ENCODE data around the gene DDR1.

Gene DDR1

DNA sequence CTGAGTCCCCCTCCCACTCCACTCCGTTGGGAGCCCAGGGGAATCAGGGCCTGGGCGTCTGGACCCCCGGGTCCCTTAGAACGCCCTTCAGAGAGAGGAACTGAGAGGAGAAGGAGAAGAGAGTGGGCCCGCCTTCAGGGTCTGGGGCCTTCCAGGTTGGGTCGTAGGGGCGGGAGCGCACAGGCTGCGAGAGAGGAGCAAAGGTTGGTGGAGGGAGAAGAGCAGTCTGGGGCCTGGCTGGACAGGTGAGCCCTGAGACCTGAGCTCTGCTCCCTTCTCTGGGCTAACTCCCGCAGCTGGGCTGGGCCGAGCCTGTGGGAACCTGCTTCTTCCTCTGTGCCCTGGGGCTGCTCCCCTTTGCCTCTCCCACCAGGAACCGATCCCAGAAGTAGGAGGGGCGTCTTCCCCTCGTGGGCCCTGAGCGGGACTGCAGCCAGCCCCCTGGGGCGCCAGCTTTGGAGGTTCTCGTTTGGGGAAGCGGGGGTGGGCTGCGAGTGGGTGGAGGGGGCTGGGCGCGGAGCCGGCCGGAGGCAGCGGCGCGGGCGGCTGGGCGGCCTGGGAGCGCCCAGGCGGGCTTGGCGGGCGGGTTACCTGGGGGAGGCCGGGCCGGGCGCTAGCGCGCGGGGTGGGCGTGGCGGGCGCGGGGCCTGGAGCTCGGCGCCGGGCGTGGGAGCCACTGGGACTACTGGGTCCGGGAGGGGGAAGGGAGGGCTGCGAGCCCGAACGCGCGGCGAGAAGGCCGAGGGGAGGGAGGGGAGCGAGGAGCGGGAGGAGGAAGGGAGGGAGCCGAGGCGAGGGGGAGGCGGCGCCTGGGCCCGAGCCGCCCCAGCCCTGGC lies at the start of gene DDR1:
Gene DDR1, plus strand, starts transcription at position 835 of the 836 bp plus-strand sequence. CDS start 4,211 bp downstream, outside the sequence.
- DNase-seq: peak; percentile 41
- in situ Hi-C loops (cut with HindIII; ENCODE audit: low pct_ligation_motif_present, low pct_unique_long_range_greater_than_20kb, low sequenced_read_pairs): no loop called here

DNA sequence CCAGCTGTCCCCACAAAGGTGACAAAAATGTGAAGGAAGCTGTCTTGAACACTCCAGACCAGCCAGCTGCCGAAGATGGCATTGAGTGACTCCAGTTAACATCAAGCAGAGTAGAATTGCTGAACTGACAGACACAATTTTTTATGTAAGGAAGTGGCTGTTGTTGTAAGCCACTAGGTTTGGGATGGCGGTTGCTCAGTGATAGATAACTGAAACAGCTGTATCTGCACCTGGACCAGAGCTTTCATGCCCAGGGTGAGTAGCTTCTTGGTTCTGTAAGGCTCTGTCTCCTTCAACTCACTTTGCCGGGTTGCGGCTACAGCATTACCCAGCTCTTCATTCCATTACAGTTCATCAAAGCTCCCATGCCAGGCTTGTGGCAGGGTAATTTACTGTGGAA lies 49.7 kb upstream of the DDR1 start:
- in situ Hi-C loops (cut with HindIII; ENCODE audit: low pct_ligation_motif_present, low pct_unique_long_range_greater_than_20kb, low sequenced_read_pairs): no loop called here
- DNase-seq: no peak

DNA sequence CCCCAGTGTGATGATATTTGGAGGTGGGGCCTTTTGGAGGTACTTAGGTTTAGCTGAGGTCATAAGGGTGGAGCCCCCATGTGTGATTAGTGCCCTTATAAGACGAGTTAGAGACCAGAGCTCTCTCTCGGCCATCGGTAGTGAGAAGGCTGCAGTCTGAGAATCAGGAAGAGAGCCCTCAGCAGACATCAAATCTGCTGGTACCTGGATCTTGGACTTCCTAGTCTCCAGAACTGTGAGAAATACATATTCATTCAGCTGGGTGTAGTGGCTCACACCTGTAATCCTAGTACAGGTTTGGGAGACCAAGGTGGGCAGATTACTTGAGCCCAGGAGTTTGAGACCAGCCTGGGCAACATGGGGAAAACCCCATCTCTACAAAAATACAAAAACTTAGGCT lies 48.7 kb upstream of the DDR1 start:
- in situ Hi-C loops (cut with HindIII; ENCODE audit: low pct_ligation_motif_present, low pct_unique_long_range_greater_than_20kb, low sequenced_read_pairs): no loop called here
- no peak for DNase-seq

DNA sequence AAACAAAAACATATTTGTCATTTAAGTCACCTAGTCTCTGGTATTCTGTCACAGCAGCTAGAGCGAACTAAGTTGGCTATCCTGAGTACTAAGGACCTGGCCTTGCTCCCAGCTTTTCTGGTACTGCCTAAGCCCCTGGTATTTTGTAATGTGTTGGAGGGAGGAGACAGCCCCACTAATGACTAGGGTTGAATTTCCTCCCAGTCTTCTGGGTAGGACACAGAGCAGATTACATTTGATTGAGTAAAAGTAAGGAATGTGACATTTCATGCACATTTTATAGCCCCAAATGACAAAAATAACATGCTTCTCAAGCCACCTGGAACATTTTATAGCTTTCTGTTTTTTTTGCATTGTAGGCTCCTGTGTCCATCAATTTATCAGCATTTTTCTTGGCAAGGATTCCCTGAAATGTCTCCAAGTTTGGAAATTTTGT lies 47.9 kb upstream of the DDR1 start:
- in situ Hi-C loops (cut with HindIII; ENCODE audit: low pct_ligation_motif_present, low pct_unique_long_range_greater_than_20kb, low sequenced_read_pairs): no loop called here
- no peak for DNase-seq

DNA sequence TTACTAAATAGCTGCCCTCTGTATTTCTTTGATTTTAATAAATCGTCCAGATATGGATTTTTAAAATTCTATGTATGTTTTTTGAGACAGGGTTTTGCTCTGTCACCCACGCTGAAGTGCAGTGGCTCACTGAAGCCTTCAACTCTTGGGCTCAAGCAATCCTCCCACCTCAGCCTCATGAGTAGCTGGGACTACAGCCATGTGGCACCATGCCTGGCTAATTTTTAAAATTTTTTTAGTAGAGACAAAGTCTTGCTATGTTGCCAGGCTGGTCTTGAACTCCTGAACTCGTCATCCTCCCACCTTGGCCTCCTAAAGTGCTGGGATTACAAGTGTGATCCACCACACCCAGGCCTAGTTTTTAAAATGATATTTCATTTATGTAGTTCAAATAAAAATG lies 47.4 kb upstream of the DDR1 start:
- DNase-seq: no peak
- in situ Hi-C loops (cut with HindIII; ENCODE audit: low pct_ligation_motif_present, low pct_unique_long_range_greater_than_20kb, low sequenced_read_pairs): no loop called here

DNA sequence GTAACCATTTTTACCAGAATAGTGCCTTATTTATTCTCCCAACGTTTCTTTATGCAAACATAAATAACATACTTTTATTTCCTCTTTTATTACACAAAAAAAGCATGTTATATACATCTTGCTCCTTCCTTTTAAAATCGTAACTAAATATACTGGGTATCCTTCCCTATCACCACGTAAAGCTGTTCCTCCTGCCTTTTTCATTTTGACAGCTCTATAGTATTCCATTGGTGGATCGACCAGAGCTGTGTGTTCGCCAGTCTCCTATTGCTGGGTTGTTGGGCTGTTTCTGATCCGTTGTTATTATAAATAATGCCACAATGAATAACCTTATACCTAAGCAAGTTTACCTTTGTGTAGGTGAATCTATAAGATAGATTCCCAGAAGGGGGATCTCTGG lies 46.9 kb upstream of the DDR1 start:
- in situ Hi-C loops (cut with HindIII; ENCODE audit: low pct_ligation_motif_present, low pct_unique_long_range_greater_than_20kb, low sequenced_read_pairs): no loop called here
- no peak for DNase-seq

DNA sequence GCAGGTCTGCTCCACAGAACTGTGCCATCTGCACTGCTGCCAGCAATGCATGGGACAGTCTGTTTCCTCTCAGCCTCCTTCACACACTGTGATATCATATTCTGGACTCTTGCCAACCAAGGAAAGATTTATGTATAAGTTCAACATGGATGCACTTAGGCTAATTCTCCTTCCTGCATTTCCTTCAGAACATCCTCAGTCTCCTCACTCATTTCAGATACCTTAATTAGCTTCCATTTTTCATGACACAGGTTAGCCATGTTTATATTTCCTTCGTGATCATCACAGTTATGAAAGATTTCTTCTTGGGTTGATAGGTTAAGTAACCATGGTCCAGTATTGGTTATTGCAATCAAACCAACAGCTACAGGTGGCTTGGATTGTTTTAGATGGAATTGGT lies 46.4 kb upstream of the DDR1 start:
- in situ Hi-C loops (cut with HindIII; ENCODE audit: low pct_ligation_motif_present, low pct_unique_long_range_greater_than_20kb, low sequenced_read_pairs): no loop called here
- DNase-seq: no peak

DNA sequence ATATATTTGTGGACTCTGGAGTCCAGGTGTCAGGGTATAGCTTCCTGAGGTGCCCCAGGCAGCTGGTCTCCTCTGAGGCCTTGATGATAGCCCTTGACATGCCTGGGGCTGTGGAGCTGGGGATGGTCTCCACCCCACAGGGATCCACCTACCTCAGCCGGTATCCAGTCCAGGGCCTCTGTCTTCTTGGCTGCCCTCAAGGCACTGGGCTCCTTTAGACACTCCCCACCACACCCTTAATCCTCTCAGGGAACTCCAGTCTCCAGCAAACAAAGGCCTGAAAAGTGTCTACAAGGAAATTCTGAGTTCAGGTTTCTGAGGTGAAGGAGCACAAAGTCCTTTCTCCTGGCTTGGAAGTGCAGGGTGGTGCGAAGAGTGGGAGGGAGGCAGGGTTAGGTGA lies 44.6 kb upstream of the DDR1 start:
- no peak for DNase-seq
- in situ Hi-C loops (cut with HindIII; ENCODE audit: low pct_ligation_motif_present, low pct_unique_long_range_greater_than_20kb, low sequenced_read_pairs): no loop called here

DNA sequence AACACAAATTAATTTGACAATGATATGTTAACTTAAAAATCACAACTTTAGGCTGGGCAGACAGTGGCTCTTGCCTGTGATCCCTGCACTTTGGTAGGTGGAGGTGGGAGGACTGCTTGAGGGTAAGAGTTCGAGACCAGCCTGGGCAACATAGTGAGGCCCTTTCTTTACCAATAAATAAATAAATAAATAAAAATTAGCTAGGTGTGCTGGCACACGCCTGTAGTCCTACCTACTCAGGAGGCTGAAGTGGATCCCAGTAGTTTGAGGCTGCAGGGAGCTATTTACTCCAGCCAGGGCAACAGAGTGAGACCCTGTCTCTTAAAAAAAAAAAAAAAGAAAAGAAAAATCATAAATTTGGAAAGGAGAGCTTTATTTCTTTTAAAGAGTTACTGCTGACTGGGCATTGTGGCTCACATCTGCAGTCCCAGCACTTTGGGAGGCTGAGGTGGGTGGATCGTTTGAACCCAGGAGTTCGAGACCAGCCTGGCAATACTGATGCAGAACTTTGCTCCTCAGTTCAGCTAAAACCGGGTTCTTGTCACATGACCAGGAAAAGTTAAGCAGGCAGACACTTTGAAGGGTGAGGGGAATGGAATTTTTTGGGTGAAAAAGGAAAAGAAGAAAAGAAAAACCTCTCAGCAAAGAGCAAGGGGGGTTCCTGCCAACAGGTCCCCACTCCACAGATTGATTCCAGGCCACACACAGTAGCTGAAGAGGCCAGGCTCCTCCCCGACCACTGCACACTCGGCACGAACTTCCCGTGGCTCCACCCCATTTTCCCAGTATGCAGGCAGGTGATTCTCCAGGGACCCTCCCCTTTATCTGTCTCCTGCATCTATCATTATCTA lies 44.0 kb upstream of the DDR1 start:
- in situ Hi-C loops (cut with HindIII; ENCODE audit: low pct_ligation_motif_present, low pct_unique_long_range_greater_than_20kb, low sequenced_read_pairs): no loop called here
- no peak for DNase-seq

DNA sequence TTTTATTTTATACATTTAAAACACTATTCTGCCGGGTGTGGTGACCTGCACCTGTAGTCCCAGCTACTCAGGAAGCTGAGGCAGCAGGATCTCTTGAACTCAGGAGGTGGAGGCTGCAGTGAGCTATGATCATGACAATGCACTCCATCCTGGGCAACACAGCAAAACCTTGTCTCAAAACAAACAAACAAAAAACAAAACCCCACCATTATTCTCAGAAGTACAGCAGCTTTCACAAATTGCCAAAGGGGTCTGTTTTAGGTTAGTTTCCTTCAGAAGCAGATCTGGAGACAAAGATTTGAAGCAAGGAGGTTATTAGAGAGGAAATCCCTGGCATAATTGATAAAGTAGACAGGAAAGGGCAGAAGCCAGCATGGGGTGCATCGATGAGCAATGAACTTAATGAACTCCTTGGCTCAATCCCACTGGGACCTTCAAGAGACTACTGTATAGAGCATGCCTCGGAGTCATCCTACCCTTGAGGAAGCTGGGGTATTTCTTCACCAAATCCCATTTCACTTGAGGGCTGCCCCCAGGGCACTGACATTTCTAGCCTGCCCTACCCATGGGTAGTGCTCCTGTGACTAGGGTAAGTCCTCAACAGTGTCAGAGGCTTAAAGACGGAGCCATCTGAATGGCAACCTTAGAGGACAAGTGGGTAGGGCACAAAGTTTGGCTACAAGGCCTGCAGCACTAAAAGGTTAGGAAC lies 43.2 kb upstream of the DDR1 start:
- DNase-seq: no peak
- in situ Hi-C loops (cut with HindIII; ENCODE audit: low pct_ligation_motif_present, low pct_unique_long_range_greater_than_20kb, low sequenced_read_pairs): no loop called here

DNA sequence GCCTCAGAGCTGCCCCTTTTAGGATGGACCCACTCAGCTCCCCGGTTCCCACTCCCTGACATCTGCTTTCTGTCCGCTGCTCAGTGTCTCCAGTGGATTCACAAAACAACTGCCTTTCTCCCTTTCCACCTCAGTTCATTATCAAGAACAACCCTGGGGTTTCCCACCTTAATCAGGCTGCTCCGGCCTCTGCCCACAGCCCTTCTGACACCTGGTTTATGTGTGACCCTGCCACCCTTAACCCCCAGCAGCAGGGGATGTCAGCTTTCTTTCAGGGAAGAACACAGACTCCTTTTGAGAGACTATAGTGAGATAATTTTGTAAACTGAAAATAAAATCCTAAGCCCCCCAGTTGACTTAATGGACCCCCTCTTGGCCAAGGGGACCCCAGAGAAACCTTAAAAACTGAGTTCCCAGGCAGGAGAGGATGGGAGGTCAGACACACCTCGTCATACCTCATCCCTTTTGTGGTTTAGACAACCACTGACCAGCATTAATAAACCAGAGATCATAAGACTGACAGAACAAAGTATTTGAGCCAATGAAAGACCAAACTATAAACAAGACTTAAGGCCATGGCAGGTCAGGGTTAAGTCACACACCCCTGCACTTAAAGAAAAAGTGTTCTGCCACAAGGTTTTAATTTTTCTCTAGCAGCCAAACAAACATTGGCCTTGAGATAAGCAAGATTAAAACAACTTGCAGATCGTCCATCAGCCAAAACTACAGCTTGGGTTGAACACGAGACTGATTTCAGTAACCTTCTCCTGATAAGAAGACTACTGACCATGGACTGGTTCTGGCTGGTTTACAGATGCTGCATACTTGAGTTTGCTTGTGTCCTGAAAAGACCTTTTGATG lies 42.4 kb upstream of the DDR1 start:
- no peak for DNase-seq
- in situ Hi-C loops (cut with HindIII; ENCODE audit: low pct_ligation_motif_present, low pct_unique_long_range_greater_than_20kb, low sequenced_read_pairs): no loop called here

DNA sequence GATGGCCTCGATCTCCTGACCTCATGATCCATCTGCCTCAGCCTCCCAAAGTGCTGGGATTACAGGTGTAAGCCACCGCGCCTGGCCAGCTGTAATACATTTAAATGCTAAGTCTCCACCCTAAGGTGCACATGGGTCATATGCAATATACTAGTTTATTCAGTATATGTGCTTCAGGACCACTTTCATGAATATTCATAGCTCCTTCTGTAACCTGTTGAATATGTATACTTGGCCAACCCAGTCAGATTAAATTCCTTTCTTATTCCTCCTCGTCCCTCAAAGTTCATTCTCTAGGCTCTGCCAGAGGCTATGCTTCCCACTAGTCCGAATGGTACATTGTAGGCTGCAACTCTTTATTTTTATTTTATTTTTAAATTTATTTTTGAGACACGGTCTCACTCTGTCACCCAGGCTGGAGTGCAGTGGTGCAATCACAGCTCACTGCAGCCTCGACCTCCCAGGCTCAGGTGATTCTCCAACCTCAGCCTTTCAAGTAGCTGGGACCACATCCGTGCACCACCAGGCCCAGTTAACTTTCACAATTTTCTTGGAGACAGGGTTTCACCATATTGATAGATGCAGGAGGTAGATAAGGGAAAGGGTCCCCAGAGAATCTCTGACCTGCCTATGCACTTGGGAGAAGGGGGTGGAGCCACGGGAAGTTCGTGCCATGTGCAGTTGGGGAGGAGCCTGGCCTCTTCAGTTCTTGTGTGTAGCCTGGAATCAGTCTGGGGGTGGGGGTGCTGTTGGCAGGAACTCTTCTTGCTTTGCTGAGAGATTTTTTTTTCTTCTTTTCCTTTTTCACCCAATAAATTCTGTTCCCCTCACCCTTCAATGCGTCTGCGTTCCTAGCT lies 41.3 kb upstream of the DDR1 start:
- in situ Hi-C loops (cut with HindIII; ENCODE audit: low pct_ligation_motif_present, low pct_unique_long_range_greater_than_20kb, low sequenced_read_pairs): no loop called here
- DNase-seq: no peak

DNA sequence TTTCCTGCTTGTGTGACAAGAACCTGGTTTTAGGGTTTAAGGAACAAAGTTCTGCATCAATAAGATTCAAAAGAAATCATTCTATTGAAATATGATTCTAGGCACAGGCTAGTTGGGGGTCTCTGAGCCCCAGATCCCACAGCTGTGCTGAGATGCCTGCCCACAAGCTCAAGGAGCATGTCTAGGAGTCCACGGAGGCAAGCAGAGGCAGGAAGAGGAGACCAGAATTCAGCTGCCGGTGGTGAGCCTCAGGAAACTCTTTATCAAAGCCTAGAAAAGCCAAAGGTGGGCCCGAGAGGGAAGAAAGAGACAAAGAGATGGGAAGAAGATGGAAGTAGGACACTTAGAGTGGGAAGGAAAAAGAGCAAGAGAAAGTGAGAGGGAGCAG lies 40.7 kb upstream of the DDR1 start:
- in situ Hi-C loops (cut with HindIII; ENCODE audit: low pct_ligation_motif_present, low pct_unique_long_range_greater_than_20kb, low sequenced_read_pairs): no loop called here
- DNase-seq: no peak

DNA sequence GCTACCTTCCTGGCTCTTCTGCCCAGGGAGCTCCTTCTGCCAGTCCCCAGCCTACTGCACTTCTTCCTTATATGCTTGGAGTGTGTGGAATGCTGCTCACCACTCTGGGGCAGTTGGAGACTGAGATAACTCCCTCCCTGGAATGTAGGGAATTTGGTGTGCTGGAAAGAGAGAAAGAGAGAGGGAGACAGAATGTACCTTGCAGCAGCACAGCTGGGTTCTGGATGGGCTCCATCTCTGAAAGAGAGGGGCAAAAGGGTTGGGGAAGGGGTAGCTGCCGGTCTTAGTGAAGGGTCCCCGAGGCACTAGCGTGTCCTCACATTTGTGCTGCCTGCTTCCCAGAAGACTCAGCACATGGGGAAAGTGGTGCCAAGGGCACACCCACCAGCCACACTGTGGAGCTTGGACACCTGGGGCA lies 40.2 kb upstream of the DDR1 start:
- in situ Hi-C loops (cut with HindIII; ENCODE audit: low pct_ligation_motif_present, low pct_unique_long_range_greater_than_20kb, low sequenced_read_pairs): no loop called here
- peak; percentile 57 for DNase-seq

DNA sequence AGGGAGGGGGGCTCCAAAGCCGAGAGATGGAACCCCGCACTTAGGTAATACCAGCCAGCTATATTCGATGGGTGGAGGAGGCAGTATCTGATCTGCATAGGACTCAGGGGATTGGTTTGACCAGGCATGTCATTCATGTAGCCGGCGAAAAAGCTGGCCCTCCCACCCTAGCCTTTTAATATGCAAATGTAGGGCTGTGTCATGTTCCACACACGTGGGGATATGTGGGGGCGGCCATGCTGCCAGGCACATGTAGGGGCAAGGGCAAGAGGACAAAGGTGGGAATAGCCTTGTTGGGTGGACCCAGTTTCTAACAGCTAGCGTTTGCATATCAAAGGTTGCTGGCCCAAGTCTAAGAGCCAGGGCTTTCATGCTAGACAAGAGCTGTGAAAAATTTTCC lies 39.1 kb upstream of the DDR1 start:
- no peak for DNase-seq
- in situ Hi-C loops (cut with HindIII; ENCODE audit: low pct_ligation_motif_present, low pct_unique_long_range_greater_than_20kb, low sequenced_read_pairs): no loop called here

DNA sequence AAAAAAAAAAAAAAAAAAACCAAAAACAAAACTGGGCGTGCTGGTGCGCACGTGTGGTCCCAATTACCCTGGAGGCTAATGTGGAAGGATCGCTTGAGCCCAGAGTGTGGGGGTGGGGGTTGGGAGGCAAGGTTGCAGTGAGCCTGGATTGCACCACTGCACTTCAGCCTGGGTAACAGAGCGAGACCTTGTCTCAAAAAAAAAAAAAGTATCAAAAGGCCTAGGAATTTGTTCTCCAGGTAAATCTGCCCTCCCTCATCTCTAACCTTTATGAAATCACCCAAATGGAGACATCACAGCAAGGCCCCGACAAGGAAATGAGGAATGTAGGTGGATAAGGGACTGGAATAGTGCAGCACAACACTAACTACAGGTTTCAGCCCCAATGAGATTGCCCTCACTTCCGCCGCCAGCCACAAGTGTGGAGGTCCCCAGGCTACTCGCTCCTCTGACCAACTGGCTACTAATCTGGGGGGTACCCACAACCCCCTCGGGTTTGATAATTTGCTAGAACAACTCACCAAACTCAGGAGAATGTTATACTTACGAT lies 36.8 kb upstream of the DDR1 start:
- in situ Hi-C loops (cut with HindIII; ENCODE audit: low pct_ligation_motif_present, low pct_unique_long_range_greater_than_20kb, low sequenced_read_pairs): no loop called here
- DNase-seq: no peak

DNA sequence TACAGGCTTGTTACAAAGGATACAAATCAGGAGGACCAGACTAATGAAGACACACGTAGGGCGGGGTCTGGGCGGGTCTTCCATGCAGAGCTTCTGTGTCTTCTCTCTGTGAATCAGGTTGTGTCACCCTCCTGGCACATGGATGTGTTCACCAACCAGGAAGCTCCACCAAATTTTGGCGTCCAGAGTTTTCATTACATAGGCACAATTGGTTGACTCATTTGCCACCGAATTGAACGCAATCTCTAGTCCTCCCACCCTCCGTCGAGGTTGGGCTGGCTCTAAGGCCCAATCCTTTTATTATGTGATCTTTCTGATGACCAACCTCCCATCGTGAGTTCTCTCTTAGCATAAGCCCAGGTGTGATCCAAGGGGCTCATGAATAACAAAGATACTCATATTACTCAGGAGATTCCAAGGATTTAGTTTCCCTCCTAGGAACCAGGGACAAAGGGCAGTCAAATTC lies 36.3 kb upstream of the DDR1 start:
- DNase-seq: no peak
- in situ Hi-C loops (cut with HindIII; ENCODE audit: low pct_ligation_motif_present, low pct_unique_long_range_greater_than_20kb, low sequenced_read_pairs): no loop called here

All from ACHN (cell line).